ENCODE data around the gene GRK6. TPM values are rescaled to one million over a fixed set of nuclear protein-coding genes. Genes with fewer than 3 reads are reported as not detected.

Gene GRK6
- polyA plus RNA-seq, 1 experiment: 37.7 TPM

DNA sequence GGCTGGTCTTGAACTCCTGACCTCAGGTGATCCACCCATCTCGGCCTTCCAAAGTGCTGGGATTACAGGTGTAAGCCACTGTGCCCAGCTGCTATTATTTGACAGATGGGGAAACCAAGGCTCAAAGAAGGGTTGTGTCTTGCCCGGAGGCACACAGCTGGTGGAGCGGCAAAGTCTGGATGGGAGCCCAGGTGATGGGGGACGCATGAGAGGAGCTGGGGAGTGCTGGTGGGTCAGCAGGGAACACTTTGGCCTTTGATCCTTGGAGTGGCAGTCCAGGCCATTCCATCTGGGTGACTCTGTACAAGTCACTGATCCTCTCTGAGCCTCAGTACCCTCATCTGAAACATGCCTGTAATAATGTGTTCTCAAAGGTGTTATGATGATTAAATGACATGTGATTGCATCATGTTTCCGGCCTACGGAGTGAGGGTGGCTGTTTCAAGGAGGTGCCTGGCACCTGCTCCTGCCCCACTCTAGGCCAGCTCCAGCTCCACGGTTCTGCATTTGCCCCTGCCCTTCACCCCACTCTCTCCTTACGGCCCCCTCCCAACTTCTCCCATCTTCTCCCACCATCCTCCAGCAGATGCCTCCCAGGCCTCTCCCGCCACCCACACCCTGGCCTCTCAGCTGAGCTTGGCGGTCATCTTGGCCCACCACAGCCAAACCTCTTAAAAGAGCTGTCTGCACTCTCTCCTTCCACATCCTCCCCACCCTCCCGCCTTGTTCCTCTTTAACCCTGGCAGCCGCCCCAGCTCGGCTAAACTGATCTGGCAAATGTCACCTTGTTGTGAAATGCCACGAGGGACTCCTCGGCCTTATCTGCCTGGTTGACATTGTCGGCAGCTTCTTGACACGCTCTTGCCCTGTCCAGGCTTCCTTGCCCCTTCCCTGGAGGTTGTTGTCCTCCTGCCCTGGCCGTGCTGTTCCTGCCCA lies 52.5 kb downstream of the GRK6 start:
- TF ChIP-seq, protein P1, sequence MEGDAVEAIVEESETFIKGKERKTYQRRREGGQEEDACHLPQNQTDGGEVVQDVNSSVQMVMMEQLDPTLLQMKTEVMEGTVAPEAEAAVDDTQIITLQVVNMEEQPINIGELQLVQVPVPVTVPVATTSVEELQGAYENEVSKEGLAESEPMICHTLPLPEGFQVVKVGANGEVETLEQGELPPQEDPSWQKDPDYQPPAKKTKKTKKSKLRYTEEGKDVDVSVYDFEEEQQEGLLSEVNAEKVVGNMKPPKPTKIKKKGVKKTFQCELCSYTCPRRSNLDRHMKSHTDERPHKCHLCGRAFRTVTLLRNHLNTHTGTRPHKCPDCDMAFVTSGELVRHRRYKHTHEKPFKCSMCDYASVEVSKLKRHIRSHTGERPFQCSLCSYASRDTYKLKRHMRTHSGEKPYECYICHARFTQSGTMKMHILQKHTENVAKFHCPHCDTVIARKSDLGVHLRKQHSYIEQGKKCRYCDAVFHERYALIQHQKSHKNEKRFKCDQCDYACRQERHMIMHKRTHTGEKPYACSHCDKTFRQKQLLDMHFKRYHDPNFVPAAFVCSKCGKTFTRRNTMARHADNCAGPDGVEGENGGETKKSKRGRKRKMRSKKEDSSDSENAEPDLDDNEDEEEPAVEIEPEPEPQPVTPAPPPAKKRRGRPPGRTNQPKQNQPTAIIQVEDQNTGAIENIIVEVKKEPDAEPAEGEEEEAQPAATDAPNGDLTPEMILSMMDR (IDR thresholded peaks at IDR 0.05; ENCODE audit: insufficient read depth, low read depth, low read length): no peak
- DNase-seq (ENCODE audit: low read depth): no peak
- POLR2A ChIA-PET: interaction anchor here (0.6 to 1.4 kb wide), 4 partner anchors 12 to 69 kb away, joined by 3 to 4 read pairs (median 3); no protein-coding TSS in a partner anchor
- Histone ChIP-seq H3K36me3 (ENCODE audit: control insufficient read depth, insufficient read depth, low read length) (peaks cover 21% of the 10 kb centered on the region), H3K4me3 (ENCODE audit: low read depth, low read length) (no peak overlapping the region), H3K27me3 (ENCODE audit: control insufficient read depth, insufficient read depth, low read length) (no peaks in the 10 kb centered on the region)
- CTCF ChIA-PET: interaction anchor here (0.8 to 8.3 kb wide), 8 partner anchors 10 to 169 kb away, joined by 3 to 85 read pairs (median 6); partner anchors contain the start of gene PDLIM7

DNA sequence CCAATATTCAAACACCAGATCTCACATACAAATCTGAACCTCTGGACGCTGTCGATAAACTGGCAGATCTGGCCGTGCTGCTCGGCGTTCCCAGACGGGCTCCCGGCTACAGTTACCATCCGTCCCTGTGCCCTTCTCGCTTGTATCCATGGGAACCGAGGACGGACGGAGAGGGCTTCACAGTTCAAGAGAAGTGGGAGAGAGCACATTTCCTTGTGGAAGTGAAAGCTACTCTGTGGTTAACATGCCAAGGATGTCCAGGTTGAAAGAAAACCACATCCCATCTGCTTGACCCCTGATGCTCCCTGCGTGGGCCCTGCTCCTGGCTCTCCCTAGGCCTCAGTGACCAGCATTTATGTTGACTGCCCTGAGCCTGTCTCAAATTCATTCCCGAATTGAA lies 53.3 kb downstream of the GRK6 start:
- Histone ChIP-seq H3K4me3 (ENCODE audit: low read depth, low read length) (no peak overlapping the region), H3K36me3 (ENCODE audit: control insufficient read depth, insufficient read depth, low read length) (peaks cover 28% of the 10 kb centered on the region), H3K27me3 (ENCODE audit: control insufficient read depth, insufficient read depth, low read length) (no peaks in the 10 kb centered on the region)
- DNase-seq (ENCODE audit: low read depth): no peak
- TF ChIP-seq, protein P1 (IDR thresholded peaks at IDR 0.05; ENCODE audit: insufficient read depth, low read depth, low read length): no peak
- CTCF ChIA-PET: interaction anchor here (1.9 to 8.3 kb wide), 2 partner anchors 14 to 21 kb away, joined by 12 to 85 read pairs; partner anchors contain the start of gene PDLIM7
- POLR2A ChIA-PET: interaction anchor here (0.6 to 1.4 kb wide), 4 partner anchors 10 to 69 kb away, joined by 3 to 4 read pairs (median 3); partner anchors contain the start of gene GRK6

DNA sequence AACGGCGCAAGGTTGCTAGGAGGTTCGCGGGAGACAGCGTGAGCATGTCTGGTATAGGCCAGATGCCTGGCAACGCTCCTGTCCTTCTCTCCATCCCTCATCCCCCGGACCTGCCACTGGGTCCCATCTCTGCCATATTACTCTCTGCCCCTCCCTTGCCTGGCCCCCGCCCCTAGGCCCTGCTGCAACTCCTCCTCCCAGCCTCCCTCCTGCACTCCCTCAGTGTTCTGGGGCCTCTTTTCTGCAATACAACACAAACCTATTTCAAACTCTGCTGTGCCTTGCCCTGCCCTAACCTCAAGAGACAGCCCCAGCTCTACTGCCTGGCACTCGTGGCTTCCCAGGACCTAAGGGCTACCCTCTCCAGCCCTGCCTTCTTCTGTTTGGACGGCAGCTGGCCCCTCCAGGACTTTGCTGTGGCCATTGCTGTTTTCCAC lies 55.9 kb downstream of the GRK6 start:
- ChIA-PET POLR2A (interaction anchor here (1.4 kb wide), 2 partner anchors 11 to 13 kb away, joined by 4 to 8 read pairs; no protein-coding TSS in a partner anchor), CTCF (interaction anchor here (0.7 to 8.3 kb wide), 4 partner anchors 12 to 92 kb away, joined by 3 to 85 read pairs (median 4); partner anchors contain the start of gene PDLIM7)
- TF ChIP-seq, protein P1 (IDR thresholded peaks at IDR 0.05; ENCODE audit: insufficient read depth, low read depth, low read length): no peak
- H3K36me3 ChIP-seq (ENCODE audit: control insufficient read depth, insufficient read depth, low read length): peaks cover 44% of the 10 kb centered on the region
- no peaks in the 10 kb centered on the region for H3K27me3 ChIP-seq (ENCODE audit: control insufficient read depth, insufficient read depth, low read length)
- no peak for DNase-seq (ENCODE audit: low read depth)
- no peak overlapping the region for H3K4me3 ChIP-seq (ENCODE audit: low read depth, low read length)

DNA sequence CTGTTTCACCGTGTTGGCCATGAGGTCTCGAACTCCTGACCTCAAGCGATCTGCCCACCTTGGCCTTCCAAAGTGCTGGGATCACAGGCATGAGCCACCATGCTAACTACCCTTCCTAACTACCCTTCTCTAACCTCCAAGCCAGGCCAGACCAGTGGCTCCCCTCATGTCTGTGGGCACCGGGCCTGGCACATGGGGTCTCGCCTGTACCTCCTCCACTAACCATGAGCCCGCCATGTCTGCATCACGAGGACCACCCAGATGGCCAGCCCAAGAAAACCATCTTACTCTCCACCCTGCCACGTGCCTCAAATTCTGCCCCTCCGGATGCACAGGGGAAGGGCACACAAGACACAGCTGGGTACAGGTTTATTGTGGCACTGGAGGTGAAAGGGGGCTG lies 56.6 kb downstream of the GRK6 start:
- peaks cover 50% of the 10 kb centered on the region for H3K36me3 ChIP-seq (ENCODE audit: control insufficient read depth, insufficient read depth, low read length)

More for the DNA sequence above, 56.6 kb downstream of the GRK6 start:
- TF ChIP-seq, protein P1 (IDR thresholded peaks at IDR 0.05; ENCODE audit: insufficient read depth, low read depth, low read length): no peak
- ChIA-PET CTCF (interaction anchor here (0.7 to 8.3 kb wide), 3 partner anchors 11 to 92 kb away, joined by 3 to 85 read pairs (median 4); partner anchors contain the start of gene PDLIM7), POLR2A (no interaction called here)
- no peaks in the 10 kb centered on the region for H3K27me3 ChIP-seq (ENCODE audit: control insufficient read depth, insufficient read depth, low read length)
- H3K4me3 ChIP-seq (ENCODE audit: low read depth, low read length): no peak overlapping the region
- no peak for DNase-seq (ENCODE audit: low read depth)

Data from BJ (cell line).